Measurements from ENCODE around the gene CCL1. TPM values are rescaled to one million over a fixed set of nuclear protein-coding genes. Genes with fewer than 3 reads are reported as not detected.

The CCL1 gene, protein sequence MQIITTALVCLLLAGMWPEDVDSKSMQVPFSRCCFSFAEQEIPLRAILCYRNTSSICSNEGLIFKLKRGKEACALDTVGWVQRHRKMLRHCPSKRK
- not detected in 2 replicates for total RNA-seq

DNA sequence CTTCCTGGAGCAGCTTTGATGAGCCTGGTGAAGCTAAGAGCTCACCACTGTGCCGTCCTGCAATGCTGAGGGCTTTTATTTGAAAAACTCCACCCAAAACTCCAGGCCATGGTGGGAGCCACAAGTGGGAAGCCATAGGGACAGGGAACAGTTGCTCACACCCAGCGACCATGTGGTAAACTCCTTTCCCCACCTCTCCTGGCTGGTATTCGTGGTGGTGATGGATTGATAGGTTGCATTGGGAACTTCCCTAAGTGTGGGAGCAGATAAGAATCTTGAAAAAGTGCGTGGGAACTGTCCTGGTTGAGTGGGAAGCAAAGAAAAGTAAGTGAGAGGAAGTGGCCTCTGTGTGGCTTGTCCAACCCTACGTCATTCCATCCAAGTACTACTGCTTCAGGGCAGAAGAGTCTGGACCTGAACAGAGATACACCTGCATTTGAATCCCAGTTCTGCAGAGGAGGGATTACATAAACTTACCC lies at the start of gene CCL1:
Gene CCL1 (minus strand): TSS at position 51 of the 479 bp plus-strand sequence. CDS start 72 bp downstream, outside the sequence.
- no peak for DNase-seq

- no peak for DNase-seq
Observed at GRCh38 chr17:34412534-34412933, 49.5 kb upstream of the CCL1 start.

DNA sequence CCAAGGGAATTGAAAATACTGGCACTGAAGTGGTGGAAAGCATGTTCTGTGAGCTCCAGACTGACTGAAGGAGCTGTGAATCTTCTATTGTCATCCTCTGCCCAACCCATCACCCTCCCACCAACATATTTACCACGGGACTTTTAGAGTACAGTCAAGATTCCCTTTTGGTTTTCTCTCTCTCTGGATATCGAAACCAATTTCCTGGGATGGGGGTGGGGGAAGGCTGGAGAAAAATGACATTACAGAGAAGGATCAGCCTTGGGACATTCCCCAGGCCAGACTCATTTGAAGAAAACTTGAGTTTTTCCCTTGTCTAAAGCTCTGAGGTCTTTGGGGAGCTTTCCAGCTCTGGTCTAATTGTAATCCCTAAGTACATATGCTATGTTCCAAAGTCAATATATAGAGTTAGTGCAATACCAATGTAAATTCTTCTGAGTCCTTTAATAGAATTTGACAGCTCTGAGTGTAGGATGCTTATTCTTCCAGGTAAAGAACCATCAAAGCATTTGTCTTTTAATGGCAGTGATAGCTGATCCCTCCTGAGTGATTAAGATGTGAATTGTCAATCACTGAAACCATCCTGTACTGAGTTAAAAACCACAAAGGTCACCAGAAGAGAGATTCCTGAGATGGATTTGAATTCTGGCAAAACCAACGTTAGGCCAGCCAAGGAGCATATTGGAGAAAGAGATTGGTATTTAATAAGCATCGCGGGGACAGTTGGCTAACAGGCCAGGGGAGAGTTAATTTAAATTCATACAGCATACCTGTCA lies 48.8 kb upstream of the CCL1 start:
- DNase-seq, result no peak

- no peak for DNase-seq
Observed at GRCh38 chr17:34409352-34409751, 46.3 kb upstream of the CCL1 start.

DNA sequence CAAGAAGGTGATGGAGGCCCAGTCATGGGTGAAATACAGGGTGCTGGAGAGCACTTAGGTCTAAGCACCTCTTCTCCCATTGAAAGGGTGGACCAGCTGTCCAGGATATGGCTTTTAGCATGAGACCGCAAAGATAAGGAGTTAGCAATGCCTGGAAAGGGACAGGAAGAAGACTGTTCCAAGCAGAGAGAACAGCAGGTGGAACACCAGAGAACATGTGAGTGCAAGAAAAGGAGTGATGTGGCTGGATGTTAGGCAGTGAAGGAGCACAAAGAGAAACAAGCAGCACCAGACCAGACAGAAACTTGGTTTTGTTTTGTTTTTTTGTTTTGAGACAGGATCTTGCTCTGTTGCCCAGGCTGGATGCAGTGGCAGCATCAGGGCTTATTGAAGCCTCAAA lies 45.4 kb upstream of the CCL1 start:
- no peak for DNase-seq

DNA sequence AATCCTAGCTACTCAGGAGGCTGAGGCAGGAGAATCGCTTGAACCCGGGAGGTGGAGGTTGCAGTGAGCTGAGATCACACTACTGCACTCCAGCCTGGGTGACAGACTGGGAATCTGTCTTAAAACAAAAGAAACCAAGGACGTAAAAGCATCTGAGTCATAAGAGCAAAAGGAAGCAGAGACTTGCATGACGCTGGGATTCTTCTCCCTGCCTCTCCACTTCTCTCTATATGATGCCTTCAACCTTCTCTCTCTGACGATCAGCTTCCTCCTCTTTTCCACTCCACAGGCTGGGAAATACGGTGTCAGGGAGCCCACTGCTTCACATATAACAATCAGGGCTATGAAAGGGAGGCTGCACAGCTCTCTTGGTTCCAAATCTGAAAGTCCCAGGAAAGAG lies 43.2 kb upstream of the CCL1 start:
- DNase-seq, result no peak

DNA sequence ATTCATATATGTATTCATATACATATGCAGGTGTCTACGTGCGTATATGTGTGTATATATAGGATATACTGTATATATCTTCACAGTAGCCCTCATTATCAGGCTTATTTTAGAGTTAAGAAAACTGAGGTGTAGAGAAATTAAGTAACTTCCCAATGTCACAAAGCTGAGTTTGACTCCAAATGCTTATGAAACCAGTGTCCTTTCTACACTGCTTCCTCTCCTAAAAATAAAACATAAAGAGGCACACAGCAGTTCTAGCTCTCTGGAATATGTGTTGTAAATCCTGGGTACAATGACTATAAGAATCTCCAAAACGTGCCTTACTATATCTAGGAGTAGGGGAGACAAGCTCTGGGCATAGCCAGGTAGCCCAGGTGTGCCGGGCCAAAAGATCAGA lies 40.0 kb upstream of the CCL1 start:
- DNase-seq, result no peak

DNA sequence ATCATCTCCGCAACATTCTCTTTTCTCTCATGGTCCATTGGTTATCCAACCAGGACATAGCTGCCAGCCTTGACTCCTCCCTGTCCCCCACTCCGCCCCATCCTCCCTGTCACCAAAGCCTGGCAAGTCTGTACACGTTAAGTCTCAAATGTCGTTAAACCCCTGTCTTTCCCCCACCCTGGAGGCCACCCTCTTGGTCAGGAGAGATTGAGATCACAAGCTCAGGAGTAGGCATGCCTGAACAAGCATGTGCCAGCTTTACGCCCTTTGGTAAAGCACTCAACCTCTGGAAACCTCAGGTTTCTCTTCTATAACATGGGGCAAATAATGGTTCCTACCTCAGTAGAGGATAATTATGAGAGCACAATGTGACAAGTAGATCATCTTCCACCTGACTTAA lies 38.1 kb upstream of the CCL1 start:
- DNase-seq, result no peak

GRCh38 chr17:34400301-34400931 lies 37.4 kb upstream of the CCL1 start:
- no peak for DNase-seq

DNA sequence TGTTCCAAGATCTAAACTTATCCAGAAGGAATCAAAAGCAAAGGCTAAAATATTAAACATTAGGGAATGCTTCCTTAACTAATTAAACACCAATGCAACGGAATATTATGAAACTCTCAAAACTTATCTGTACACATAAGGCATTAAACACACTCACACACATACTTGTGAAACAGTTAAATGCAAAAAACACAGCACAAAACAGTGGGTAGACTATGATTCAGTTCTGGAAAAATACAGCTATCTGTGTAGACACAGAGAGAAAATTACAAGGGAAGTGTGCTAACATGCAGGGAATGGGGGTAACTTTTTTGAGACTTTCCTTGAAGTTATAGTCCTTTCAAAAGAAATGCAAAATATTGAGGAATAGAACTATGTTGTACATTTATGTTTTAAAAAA lies 36.7 kb upstream of the CCL1 start:
- DNase-seq, result no peak

DNA sequence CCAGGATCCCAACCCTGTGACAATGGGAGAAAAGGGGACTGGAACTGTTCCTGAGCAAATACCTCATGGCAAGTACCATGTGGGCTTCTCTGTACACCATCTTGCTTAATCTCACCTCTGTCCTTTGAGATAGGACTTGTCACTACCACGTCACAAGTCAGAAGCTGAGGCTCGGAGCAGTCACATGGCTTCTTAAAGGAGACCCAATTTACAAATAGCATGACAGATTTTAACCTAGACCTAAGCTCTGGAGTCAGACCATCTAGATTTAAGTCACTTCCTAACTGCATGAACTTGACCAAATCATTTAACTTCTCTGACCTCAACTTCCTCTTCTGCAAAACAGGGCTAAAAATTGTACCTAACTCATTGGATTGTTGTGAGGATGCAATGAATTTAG lies 36.0 kb upstream of the CCL1 start:
- no peak for DNase-seq

- no peak for DNase-seq
Observed at GRCh38 chr17:34397265-34397664, 34.2 kb upstream of the CCL1 start.

GRCh38 chr17:34393401-34393800 lies 30.4 kb upstream of the CCL1 start:
- no peak for DNase-seq

GRCh38 chr17:34391241-34391640 lies 28.2 kb upstream of the CCL1 start:
- no peak for DNase-seq

GRCh38 chr17:34390649-34391048 lies 27.6 kb upstream of the CCL1 start:
- DNase-seq, result no peak

DNA sequence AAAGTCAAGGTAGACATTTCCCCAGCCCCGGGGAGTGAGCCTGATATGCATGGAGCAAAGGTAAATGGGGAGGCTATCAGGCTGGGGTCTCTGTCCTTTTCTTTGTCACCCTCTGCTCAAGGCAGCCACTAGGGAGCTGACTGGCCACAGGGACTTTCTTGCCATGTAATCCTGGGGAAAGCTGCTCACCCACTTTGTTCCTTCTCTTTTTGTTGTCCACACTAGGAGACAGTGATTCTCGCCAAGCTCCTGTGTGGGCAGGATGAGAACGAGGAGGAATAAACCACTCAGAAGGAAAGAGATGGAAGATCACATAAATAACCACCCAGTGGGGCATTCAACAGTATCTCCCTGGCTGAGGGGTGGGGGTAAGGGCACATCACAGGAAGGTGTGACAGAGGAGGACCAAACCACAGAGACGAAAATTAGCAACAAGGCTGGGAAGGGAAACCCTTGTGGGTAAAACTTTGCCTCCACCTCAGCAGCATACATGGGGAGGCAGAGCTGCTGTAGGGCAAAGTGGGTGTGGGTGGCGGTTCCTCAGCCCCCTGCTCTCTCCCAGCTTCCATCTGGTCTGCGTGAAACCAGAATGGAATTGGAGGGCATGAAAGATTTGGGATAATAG lies 26.2 kb upstream of the CCL1 start:
- DNase-seq, result no peak

- DNase-seq, result no peak
Observed at GRCh38 chr17:34387566-34387965, 24.5 kb upstream of the CCL1 start.

DNA sequence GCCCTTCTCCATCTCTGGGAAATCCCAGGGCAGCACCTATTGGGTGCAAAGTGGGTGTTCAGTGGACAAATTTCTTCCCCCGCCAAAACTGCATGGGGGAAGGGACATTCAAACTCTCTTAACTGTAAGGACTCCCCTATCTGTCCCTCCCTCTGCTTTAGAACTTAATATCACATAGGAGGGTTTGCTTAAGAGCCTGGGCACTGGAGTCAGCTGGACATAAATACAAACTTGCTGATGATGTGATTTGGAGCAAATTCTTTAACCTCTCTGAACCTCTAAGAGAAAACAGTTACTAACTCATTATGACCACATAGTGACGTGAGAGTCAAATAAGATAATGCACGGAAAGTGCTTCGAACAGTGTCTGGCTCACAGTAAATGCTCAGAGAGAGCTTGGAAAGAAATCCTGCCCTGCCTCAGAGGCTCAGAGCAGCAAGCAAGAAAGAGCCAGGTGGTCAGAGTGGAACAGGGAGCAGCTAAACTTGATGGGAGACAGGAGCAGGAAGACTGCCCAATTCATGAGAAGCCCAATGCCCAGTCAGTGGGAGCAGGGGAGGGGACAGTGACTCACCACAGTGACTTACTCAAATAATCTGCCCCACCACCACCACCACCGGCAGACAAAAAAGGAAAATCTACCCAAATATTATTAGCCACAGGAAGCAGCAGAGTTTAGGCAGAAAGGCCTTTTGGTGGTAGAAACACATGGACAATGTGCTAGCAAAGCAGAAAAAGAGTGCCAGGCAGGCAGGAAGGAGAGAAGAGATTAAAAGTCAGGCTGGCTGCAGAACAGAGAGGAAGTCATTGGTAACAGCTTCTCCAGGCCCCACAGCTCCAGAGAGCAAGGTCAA lies 23.9 kb upstream of the CCL1 start:
- DNase-seq, result peak; percentile 55

DNA sequence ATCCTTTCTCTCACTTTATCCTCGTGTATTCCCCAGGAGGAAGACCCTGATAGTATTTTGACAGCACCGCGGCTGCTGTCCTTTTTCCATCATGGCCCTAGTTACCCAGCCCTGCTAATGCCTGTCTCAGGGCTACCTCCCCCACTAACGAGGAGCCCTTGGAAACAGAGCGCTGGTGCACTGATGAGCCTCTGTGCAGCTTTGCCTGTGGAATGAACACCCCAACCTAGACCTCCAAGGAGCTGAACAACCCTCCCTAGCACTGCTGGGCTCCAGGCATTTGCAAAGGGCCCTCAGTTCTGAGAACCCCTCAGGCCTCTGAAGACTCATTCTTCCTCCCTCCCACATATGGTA lies 23.3 kb upstream of the CCL1 start:
- no peak for DNase-seq

- no peak for DNase-seq
Observed at GRCh38 chr17:34384822-34385605, 22.0 kb upstream of the CCL1 start.

- DNase-seq, result peak; percentile 60
Observed at GRCh38 chr17:34384271-34384670, 21.2 kb upstream of the CCL1 start.

- no peak for DNase-seq
Observed at GRCh38 chr17:34383216-34383615, 20.2 kb upstream of the CCL1 start.

All from dermis blood vessel endothelial cell (primary cell).